ENCODE measurements around the gene KRT79.

Gene KRT79

DNA sequence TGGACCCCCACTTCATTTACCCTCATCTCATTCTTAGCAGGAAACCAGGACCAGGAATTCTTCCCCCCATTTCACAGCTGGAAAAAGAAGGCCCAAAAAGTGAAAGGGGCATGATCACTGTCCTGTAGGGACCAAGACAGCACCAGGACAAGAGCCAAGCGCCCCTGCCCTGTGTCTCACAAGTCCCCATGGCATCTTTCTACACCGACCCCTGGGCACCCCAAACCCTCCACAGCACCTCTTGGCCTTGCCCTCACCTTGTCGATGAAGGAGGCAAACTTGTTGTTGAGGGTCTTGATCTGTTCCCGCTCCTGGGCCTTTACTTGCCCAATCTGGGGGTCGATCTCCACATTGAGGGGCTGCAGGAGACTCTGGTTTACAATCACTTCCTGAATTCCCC, 57.7 kb downstream of the KRT79 start:
- DNase-seq (ENCODE audit: insufficient read length, low spot score) (no peak), FAIRE-seq (no peak)
- TF ChIP-seq TAF1 (IDR thresholded peaks at IDR 0.05; ENCODE audit: low read depth, low read length) (no peak), SPI1 (IDR thresholded peaks at IDR 0.05; ENCODE audit: low read depth, low read length) (no peak), PAX5 (IDR thresholded peaks at IDR 0.05; ENCODE audit: insufficient read depth, low read length, severe bottlenecking) (no peak), POLR2AphosphoS5 (IDR thresholded peaks at IDR 0.05; ENCODE audit: low read depth, low read length) (no peak), POU2F2 (IDR thresholded peaks at IDR 0.05; ENCODE audit: low read depth, low read length) (no peak), POLR2A (IDR thresholded peaks at IDR 0.05; ENCODE audit: low read depth, low read length) (no peak)

DNA sequence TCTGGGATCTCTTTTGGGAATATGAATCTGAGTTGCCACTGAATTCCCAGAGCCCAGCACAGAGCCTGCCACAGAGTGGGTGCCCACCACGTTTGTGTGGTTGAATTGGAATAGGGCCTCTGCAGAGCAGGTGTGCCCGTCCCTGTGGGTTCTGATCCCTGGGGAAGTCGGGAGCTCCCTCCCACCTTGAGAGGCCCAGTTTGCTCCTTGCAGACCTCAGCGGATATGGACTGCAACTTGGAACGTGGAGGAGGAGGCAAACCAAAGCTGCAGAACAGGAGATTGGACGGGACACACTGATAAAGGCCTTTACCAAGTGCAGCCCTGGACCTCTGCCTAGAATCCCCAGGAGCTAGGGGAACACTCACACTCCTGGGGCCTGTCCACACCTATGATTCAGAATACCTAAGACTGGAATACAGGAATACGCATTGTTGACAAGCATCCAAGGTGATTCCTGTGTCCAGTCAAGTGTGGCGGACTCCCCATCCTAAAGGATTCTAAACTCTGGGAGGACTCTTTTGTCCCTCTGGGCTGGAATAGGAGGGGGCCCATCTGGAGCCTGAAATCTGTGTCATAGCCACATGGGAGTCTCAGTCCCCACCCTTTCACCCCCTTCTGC, 59.4 kb downstream of the KRT79 start:
- DNase-seq (ENCODE audit: insufficient read length, low spot score), result no peak
- TF ChIP-seq PAX5 (IDR thresholded peaks at IDR 0.05; ENCODE audit: insufficient read depth, low read length, severe bottlenecking), result no peak
- no peak for TF ChIP-seq POU2F2 (IDR thresholded peaks at IDR 0.05; ENCODE audit: low read depth, low read length)
- no peak for TF ChIP-seq POLR2AphosphoS5 (IDR thresholded peaks at IDR 0.05; ENCODE audit: low read depth, low read length)
- TF ChIP-seq SPI1 (IDR thresholded peaks at IDR 0.05; ENCODE audit: low read depth, low read length), result no peak
- no peak for TF ChIP-seq TAF1 (IDR thresholded peaks at IDR 0.05; ENCODE audit: low read depth, low read length)
- no peak for TF ChIP-seq POLR2A (IDR thresholded peaks at IDR 0.05; ENCODE audit: low read depth, low read length)
- no peak for FAIRE-seq

DNA sequence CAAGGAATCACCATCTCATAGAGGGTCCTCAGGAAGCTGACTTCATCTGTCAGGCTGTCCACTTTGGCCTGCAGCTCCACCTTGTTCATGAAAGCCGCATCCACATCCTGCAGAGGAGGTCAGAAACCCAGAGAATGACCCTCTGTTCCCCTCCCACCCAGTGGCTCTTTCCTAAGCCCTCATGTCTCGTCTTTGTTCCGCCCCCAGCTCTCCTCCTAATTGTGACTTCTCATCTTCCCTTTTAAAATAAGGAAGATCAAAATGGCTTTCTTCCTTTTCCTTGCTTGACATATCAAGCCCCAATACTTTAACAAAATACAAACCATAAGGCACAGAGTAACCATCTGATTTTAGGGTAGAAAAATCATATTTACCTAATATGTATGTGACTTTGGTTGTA, 61.3 kb downstream of the KRT79 start:
- DNase-seq (ENCODE audit: insufficient read length, low spot score) (no peak), FAIRE-seq (no peak)
- TF ChIP-seq POLR2AphosphoS5 (IDR thresholded peaks at IDR 0.05; ENCODE audit: low read depth, low read length) (no peak), PAX5 (IDR thresholded peaks at IDR 0.05; ENCODE audit: insufficient read depth, low read length, severe bottlenecking) (no peak), SPI1 (IDR thresholded peaks at IDR 0.05; ENCODE audit: low read depth, low read length) (no peak)

DNA sequence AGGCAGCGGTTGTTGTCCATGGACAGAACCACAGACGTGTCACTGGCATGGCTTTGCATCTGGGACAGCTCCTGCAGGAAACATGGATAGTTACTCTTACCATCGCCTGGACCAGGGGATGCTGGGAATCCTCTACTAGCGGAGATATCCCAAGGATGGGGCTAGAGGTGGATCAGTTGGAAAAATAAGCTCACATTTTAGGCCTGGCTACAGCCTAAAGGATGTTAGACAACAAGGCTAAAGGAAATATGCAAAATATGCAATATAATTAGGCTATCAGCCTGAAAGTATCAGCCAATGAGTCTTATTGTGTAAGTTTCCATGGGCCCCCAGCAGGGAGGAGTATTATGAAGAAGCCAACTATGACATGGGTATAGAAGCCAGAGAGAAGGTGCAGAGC, 61.9 kb downstream of the KRT79 start:
- TF ChIP-seq SPI1 (IDR thresholded peaks at IDR 0.05; ENCODE audit: low read depth, low read length) (no peak), TAF1 (IDR thresholded peaks at IDR 0.05; ENCODE audit: low read depth, low read length) (no peak)
- DNase-seq (ENCODE audit: insufficient read length, low spot score) (no peak), FAIRE-seq (no peak)

DNA sequence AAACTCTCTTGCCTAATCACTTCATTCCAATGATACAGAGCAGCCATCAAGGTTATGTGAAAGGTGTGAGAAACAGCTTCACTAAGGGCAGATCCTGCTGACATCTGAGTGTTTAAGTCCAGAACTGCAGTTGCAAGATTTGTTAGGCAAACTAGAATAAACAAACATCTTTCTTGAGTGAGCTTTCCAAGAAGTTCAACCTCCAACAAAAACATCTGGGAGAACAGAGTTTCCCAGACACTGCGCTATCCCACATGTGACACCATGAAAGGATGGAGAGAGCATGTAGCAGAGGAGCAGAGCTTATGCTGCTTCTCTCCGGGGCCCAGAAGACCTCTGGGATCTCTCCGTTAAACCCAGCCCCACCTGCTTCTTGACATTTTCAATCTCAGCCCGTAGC, 62.6 kb downstream of the KRT79 start:
- DNase-seq (ENCODE audit: insufficient read length, low spot score) (no peak), FAIRE-seq (no peak)
- no peak for TF ChIP-seq TAF1 (IDR thresholded peaks at IDR 0.05; ENCODE audit: low read depth, low read length)
- no peak for TF ChIP-seq POLR2AphosphoS5 (IDR thresholded peaks at IDR 0.05; ENCODE audit: low read depth, low read length)
- no peak for TF ChIP-seq POU2F2 (IDR thresholded peaks at IDR 0.05; ENCODE audit: low read depth, low read length)
- TF ChIP-seq SPI1 (IDR thresholded peaks at IDR 0.05; ENCODE audit: low read depth, low read length), result no peak
- TF ChIP-seq POLR2A (IDR thresholded peaks at IDR 0.05; ENCODE audit: low read depth, low read length), result no peak
- TF ChIP-seq PAX5 (IDR thresholded peaks at IDR 0.05; ENCODE audit: insufficient read depth, low read length, severe bottlenecking), result no peak

Data from GM12891 (cell line).